Heart right ventricle (tissue), 16 donors: Measurements from ENCODE around the gene TEDC1. TPM values are rescaled to one million over a fixed set of nuclear protein-coding genes. Genes with fewer than 3 reads are reported as not detected.

Experiments used
- ATAC-seq, 8 donors: fragments of 200-7000 bp; cut with Tn5 transposase; one replicate each; pipeline ENCODE4 v1.9.1; 2020; ENCODE audit warnings: mild to moderate bottlenecking in 8 of 8, moderate library complexity in 8 of 8, moderate number of reproducible peaks in 1 of 8
- DNase-seq, 2 donors: peaks; one replicate each; pipeline ENCODE4 v3.0.0-alpha.2; 2020
- H3K27ac ChIP-seq, 10 donors: fragments of 200-600 bp; sonication (generic) in 2 of 10; one replicate each; pipeline versions ENCODE4 v1.5.0 to v1.8.0; 2020 to 2022; ENCODE audit warnings: mild to moderate bottlenecking in 3 of 10
- H3K27me3 ChIP-seq, 7 donors: fragments of 200-600 bp; one replicate each; pipeline ENCODE4 v1.8.0; 2021 to 2022; ENCODE audit warnings: mild to moderate bottlenecking in 2 of 7
- H3K36me3 ChIP-seq, 9 donors: fragments of 200-600 bp; sonication (generic) in 1 of 9; one replicate each; pipeline versions ENCODE4 v1.5.0 to v1.8.0; 2020 to 2022; ENCODE audit warnings: mild to moderate bottlenecking in 2 of 9
- H3K4me1 ChIP-seq, 9 donors: fragments of 200-600 bp; sonication (generic) in 1 of 9; one replicate each; pipeline versions ENCODE4 v1.5.0 to v1.8.0; 2020 to 2022; ENCODE audit warnings: mild to moderate bottlenecking in 4 of 9
- H3K4me3 ChIP-seq, 10 donors: fragments of 200-600 bp; sonication (generic) in 2 of 10; one replicate each; pipeline versions ENCODE4 v1.5.0 to v1.8.0; 2020 to 2022; ENCODE audit warnings: mild to moderate bottlenecking in 7 of 10, moderate library complexity in 2 of 10
- H3K9me3 ChIP-seq, 11 donors: fragments of 200-600 bp in 10 of 11; sonication (generic) in 2 of 11; one replicate each; pipeline versions ENCODE4 v1.5.0 to v1.8.0; 2013 to 2022; ENCODE audit warnings: mild to moderate bottlenecking in 2 of 11, control low read depth in 1 of 11, moderate library complexity in 1 of 11
- WGBS, 2 donors: extraction: QIAGEN DNeasy Blood & Tissue Kit; methylation state at CpG; one replicate each; pipeline ENCODE4 v1.1.7; 2013; ENCODE audit warnings: inconsistent platforms in 1 of 2; 5-methylcytosine and 5-hydroxymethylcytosine counted together
- intact Hi-C, 10 donors: fragments of 100-400 bp; cut with DNase I; formaldehyde crosslinking; loops; one replicate each; pipeline versions ENCODE4 v1.11.1 to v1.14.2; 2022
- long read RNA-seq, 3 donors: library from polyadenylated mRNA; unstranded; transcript quantifications; one replicate each; pipeline ENCODE4 v2.0.0, GENCODE V29; 2020 to 2021
- polyA plus RNA-seq, 2 donors: library from polyadenylated mRNA; stranded (reverse); fragments of 200-250 nt; gene quantifications; one replicate each; pipeline ENCODE4 v1.2.3, GENCODE V29; 2013
- total RNA-seq, 10 donors: library from RNA; stranded (reverse); fragmentation: NEBNext Ultra II Directional in 3 of 10; extraction: Animal tissue kit (Norgen Biotek cat#: 25700) in 3 of 10; gene quantifications; one replicate each; pipeline versions ENCODE4 v1.2.1 to v1.2.4, GENCODE V29; 2021 to 2023
- TF ChIP-seq, protein P1 (sequence below), 9 donors: fragments of 200-600 bp; sonication (generic) in 2 of 9; IDR thresholded peaks; one replicate each; pipeline versions ENCODE4 v1.5.0 to v1.8.0; 2021 to 2022; ENCODE audit warnings: antibody characterized with exemption in 9 of 9, mild to moderate bottlenecking in 5 of 9, moderate library complexity in 1 of 9
- donor health status: Arrhythmogenic right ventricular cardiomyopathy.
- donor health status: ischemic (EF 13 %, LVEDD 7.1; RV severe dilation, severe dysfunction).
- donor health status: healthy with polysubstance abuse.
- donor health status: DM: no; HTN: yes; CAD: no.
- donor health status: DM: no; HTN: no; CAD: no.
- donor health status: ischemic (EF 25% LVEDD 6.9; RV normal size, moderate dysfunction).
- donor health status: ischemic (EF 25% LVEDD 5.7; RV mildly dilated, moderate dysfunction).
- donor health status: healthy.
- donor health status: DM: yes; HTN: yes; CAD: no.
- donor health status: Ischemic cardiomyopathy.
- donor health status: ischemic (EF 35%, LVEDD 5.7; RV mildly dilated, moderate dysfunction).
- donor health status: nonischemic (EF 11% LVEDD 7.7; RV severe dilation, severe dysfunction).
- donor health status: DM: yes; HTN: yes; CAD: no.
- donor health status: PGD.
- donor health status: ischemic (EF 29% LVEDD 5.4; RV normal size, mild dysfunction).
- donor health status: nonischemic (EF 23%, LVEDD 6.1; RV moderate dilation, normal function).

Gene TEDC1, protein sequence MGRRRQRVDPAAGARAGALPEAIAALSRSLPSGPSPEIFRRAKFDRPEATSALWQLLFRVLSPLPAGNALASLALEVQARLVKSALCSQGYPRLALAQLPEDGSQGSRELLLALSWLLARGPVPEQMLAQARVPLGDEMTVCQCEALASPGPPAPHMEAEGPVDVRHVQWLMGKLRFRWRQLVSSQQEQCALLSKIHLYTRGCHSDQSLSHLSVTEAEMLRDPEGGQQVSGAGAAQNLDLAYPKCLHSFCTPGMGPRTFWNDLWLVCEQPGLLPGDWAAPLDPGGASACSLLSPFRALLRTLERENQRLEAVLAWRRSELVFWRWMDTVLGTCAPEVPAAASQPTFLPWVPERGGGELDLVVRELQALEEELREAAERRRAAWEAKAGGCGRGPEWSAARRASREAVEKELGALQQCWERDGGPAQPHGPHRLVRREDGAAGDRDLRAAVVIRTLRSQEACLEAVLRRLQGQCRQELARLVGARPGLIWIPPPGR
- total RNA-seq (1 to 10 TPM; 2.3 to 5.2 (median 4.2) TPM), polyA plus RNA-seq (10 to 100 TPM in 1 of 2 donors, 1 to 10 TPM in 1; 8.4 to 10.0 TPM)
- long read RNA-seq, donor 1, full-length matches to known transcripts = 2 of 9 reads
- long read RNA-seq, donor 1, partial matches to known transcripts = 0 of 9 reads
- long read RNA-seq, donor 1, other reads (novel, unspliced or antisense) = 7 of 9 reads
- long read RNA-seq, donor 2, full-length matches to known transcripts = 3 of 5 reads
- long read RNA-seq, donor 2, partial matches to known transcripts = 2 of 5 reads
- long read RNA-seq, donor 2, other reads (novel, unspliced or antisense) = 0 of 5 reads
- long read RNA-seq, donor 3, partial matches to known transcripts = 1 of 5 reads
- long read RNA-seq, donor 3, other reads (novel, unspliced or antisense) = 1 of 5 reads

DNA sequence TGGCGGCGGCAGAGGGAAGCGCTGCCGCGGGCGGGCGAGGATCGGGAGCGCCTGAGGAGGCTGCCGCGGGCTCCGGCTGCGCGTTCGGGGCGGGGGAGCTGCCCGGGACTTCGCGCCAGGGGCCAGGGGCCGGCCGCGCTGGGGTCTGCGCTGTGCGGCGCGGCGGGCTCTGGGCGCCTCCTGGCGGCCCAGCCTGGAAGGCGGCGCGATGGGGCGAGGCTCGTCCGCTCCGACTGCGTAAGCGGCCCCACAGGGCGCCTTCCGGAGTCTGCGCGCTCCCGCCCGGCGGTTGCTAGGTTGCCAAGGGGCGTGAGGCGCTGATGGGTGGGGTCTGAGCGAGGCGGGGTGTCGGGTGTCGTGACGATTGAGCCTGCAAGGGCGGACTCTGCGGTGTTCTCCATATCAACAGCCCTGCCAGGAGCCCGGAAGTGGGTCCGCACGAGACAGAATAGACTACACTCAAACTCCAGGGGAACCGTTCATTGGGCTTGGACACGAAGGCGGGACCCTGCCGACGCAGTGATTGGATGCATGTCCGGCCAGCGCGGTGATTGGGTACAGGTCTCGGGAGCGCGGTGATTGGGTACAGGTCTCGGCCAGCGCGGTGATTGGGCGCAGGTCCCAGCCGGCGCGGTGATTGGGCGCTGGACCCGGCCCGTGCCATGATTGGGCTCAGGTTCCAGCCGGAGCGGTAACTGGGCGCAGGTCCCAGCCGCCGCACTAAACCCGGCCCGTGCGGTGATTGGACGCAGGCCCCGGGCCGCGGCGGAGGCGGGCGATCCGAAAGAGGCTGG lies at the start of gene TEDC1:
Gene TEDC1, plus strand, starts transcription at position 675 of the 794 bp plus-strand sequence. CDS start 130 bp downstream, outside the sequence.
- H3K4me1 ChIP-seq = peaks cover 31 to 70% (median 56%) of the 10 kb centered on the region in 9 donors
- ATAC-seq = peak; percentile 75 to 90 (median 84)
- peak within 1 kb of the TSS; percentile 86 to 100 (median 96) for H3K27ac ChIP-seq
- H3K27me3 ChIP-seq = peaks cover 0 to 20% (median 0%) of the 10 kb centered on the region in 7 donors
- intact Hi-C loops = loop anchor here in 5 of 10 donors (1.0 to 5.0 kb wide), 7 partner anchors 20 to 120 kb away; partner anchors contain the start of gene TMEM121 (in 2 of the 5)
- peak within 1 kb of the TSS; percentile 58 to 89 (median 72) for H3K4me3 ChIP-seq
- no peaks in the 10 kb centered on the region for H3K9me3 ChIP-seq
- TF ChIP-seq, protein P1, sequence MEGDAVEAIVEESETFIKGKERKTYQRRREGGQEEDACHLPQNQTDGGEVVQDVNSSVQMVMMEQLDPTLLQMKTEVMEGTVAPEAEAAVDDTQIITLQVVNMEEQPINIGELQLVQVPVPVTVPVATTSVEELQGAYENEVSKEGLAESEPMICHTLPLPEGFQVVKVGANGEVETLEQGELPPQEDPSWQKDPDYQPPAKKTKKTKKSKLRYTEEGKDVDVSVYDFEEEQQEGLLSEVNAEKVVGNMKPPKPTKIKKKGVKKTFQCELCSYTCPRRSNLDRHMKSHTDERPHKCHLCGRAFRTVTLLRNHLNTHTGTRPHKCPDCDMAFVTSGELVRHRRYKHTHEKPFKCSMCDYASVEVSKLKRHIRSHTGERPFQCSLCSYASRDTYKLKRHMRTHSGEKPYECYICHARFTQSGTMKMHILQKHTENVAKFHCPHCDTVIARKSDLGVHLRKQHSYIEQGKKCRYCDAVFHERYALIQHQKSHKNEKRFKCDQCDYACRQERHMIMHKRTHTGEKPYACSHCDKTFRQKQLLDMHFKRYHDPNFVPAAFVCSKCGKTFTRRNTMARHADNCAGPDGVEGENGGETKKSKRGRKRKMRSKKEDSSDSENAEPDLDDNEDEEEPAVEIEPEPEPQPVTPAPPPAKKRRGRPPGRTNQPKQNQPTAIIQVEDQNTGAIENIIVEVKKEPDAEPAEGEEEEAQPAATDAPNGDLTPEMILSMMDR (IDR thresholded peaks at IDR 0.05) = peak; percentile 66 to 94 (median 83)
- DNase-seq = peak; percentile 99 to 100
- 0% methylated on average over 72 to 94 of the region's 94 CpGs for WGBS, 2 donors
- H3K36me3 ChIP-seq = peaks cover 0 to 5% (median 0%) of the 10 kb centered on the region in 9 donors

DNA sequence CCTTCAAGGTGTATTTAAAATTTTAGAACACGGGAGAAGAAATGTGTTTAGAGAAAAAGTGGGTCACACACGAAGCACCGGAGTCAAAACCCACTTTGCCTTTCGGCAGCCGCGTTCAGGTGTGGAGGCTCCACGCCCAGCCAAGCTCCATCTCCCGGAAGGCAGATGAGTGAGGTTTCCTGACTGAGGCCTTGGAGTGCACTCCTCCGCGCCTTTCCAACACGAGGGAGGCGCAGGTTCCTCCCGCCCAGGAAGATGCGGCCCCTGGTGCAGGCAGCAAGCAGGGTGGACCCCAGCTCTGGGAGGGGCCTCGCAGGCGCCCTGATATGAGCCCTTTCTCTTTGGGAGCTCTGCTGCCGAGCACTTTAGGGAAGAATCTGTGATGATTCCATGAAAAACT lies 48.9 kb upstream of the TEDC1 start:
- Histone ChIP-seq H3K9me3 (no peaks in the 10 kb centered on the region), H3K4me1 (no peaks in the 10 kb centered on the region), H3K27ac (no peak overlapping the region), H3K27me3 (no peaks in the 10 kb centered on the region), H3K4me3 (no peak overlapping the region), H3K36me3 (peaks cover 0 to 58% (median 0%) of the 10 kb centered on the region in 9 donors)
- TF ChIP-seq, protein P1 (IDR thresholded peaks at IDR 0.05) = no peak
- intact Hi-C loops = loop anchor here in 5 of 10 donors (5.0 to 10.0 kb wide), 3 partner anchors 60 to 83 kb away; partner anchors contain the start of gene TMEM121 (in 2 of the 5)
- no peak for ATAC-seq
- no peak for DNase-seq
- WGBS, 2 donors = 76 to 81% methylated on average over 17 of the region's 17 CpGs

DNA sequence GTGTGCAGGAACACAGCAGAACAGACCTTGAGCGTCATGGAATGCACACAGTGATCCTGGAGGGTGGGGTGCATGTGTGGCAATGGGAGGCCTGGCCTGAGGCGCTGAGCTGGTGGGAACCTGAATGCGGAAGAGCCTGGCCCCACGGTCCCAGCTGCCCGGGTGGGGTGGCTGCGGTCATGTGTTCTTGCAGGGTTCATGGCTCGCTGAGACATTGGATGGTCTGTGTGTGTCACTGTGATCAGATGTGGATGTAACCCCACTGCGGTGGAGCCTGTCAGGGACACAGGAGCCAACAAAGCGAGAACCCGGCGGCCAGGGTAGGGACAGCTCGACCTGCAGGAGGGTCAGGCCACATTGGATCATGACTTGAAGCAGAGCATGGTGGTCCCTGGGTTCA lies 48.2 kb upstream of the TEDC1 start:
- no peak for ATAC-seq
- Histone ChIP-seq H3K27me3 (no peaks in the 10 kb centered on the region), H3K9me3 (no peaks in the 10 kb centered on the region), H3K4me3 (no peak overlapping the region), H3K27ac (no peak overlapping the region), H3K4me1 (peaks cover 0 to 6% (median under 1%) of the 10 kb centered on the region in 9 donors), H3K36me3 (peaks cover 0 to 58% (median 0%) of the 10 kb centered on the region in 9 donors)
- intact Hi-C loops = loop anchor here in 5 of 10 donors (5.0 to 10.0 kb wide), 3 partner anchors 61 to 82 kb away; partner anchors contain the start of gene TMEM121 (in 2 of the 5)
- no peak for DNase-seq
- TF ChIP-seq, protein P1 (IDR thresholded peaks at IDR 0.05) = no peak
- WGBS, 2 donors = 86 to 87% methylated on average over 12 of the region's 12 CpGs
